ENCODE results near the gene COBLL1. TPM values are rescaled to one million over a fixed set of nuclear protein-coding genes. Genes with fewer than 3 reads are reported as not detected.

Gene COBLL1
- total and polyA plus RNA-seq, 2 of the 4 experiments (the other 2 are of a cell fraction): 0.79 to 1.1 TPM

DNA sequence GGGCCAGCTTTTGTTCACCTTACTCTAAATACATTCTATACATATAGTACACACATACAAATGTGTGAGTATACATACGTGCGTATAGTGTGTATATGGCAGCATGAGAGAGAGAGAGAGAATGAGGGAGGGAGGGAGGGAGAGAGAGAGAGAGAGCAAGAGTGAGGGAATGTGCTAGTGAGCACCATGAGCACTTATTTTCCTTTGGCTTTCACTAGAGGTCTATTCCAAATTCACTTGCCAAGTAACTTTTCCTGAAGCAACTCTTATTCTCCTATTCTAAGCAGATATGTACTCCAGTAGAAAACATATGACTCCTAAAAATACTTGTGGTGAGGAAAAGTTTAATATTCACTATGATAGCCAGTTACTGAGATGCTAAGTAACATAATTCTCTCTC lies 85.7 kb downstream of the COBLL1 start:
- Histone ChIP-seq H3K18ac (ENCODE audit: low read depth, low read length) (no peak overlapping the region), H2AFZ (replicated peaks; ENCODE audit: low read length, poor library complexity) (no peak overlapping the region), H3K9me3 (ENCODE audit: control insufficient read depth, insufficient read depth, low read length) (no peaks in the 10 kb centered on the region), H3K79me1 (ENCODE audit: low read depth in 1 of 2, low read length in 2 of 2) (no peaks in the 10 kb centered on the region), H3K27me3 (ENCODE audit: control insufficient read depth, insufficient read depth, low read length) (no peaks in the 10 kb centered on the region), H3K14ac (replicated peaks; ENCODE audit: low read depth, low read length) (no peak overlapping the region), H3K4me1 (ENCODE audit: control insufficient read depth, insufficient read depth, low read length) (no peaks in the 10 kb centered on the region), H4K8ac (ENCODE audit: low read depth in 2 of 2, low read length in 2 of 2) (no peak overlapping the region), H4K5ac (ENCODE audit: low read depth, low read length) (no peak overlapping the region), H3K23ac (ENCODE audit: low read depth, low read length) (no peak overlapping the region), H4K20me1 (ENCODE audit: insufficient read depth, low read length) (no peaks in the 10 kb centered on the region), H3K9ac (ENCODE audit: low read depth, low read length) (no peak overlapping the region), H3K4me3 (ENCODE audit: insufficient read depth, low read depth, low read length) (no peak overlapping the region), H2BK20ac (ENCODE audit: low read depth, low read length) (no peak overlapping the region), H2AK5ac (ENCODE audit: low read depth, low read length) (no peak overlapping the region), H2BK15ac (ENCODE audit: low read depth, low read length) (no peak overlapping the region), H3K4ac (ENCODE audit: low read depth, low read length) (no peak overlapping the region), H4K91ac (ENCODE audit: insufficient read depth, low read depth, low read length) (no peak overlapping the region), H3K9me1 (ENCODE audit: insufficient read depth, low read length) (no peaks in the 10 kb centered on the region), H3K27ac (ENCODE audit: insufficient read depth, low read length) (no peak overlapping the region), H3K56ac (ENCODE audit: extremely low read depth, insufficient read depth, low read length) (no peak overlapping the region), H3K4me2 (ENCODE audit: low read depth, low read length) (no peak overlapping the region), H2AK9ac (replicated peaks; ENCODE audit: low read depth, low read length, poor library complexity) (no peak overlapping the region), H2BK5ac (ENCODE audit: low read depth, low read length, poor library complexity, severe bottlenecking) (no peak overlapping the region), H3K36me3 (ENCODE audit: control insufficient read depth, insufficient read depth, low read length) (no peaks in the 10 kb centered on the region), H2BK120ac (ENCODE audit: low read depth, low read length) (no peak overlapping the region)
- TF ChIP-seq, protein P1, sequence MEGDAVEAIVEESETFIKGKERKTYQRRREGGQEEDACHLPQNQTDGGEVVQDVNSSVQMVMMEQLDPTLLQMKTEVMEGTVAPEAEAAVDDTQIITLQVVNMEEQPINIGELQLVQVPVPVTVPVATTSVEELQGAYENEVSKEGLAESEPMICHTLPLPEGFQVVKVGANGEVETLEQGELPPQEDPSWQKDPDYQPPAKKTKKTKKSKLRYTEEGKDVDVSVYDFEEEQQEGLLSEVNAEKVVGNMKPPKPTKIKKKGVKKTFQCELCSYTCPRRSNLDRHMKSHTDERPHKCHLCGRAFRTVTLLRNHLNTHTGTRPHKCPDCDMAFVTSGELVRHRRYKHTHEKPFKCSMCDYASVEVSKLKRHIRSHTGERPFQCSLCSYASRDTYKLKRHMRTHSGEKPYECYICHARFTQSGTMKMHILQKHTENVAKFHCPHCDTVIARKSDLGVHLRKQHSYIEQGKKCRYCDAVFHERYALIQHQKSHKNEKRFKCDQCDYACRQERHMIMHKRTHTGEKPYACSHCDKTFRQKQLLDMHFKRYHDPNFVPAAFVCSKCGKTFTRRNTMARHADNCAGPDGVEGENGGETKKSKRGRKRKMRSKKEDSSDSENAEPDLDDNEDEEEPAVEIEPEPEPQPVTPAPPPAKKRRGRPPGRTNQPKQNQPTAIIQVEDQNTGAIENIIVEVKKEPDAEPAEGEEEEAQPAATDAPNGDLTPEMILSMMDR (conservative IDR thresholded peaks at IDR 0.05; ENCODE audit: low read depth, low read length): no peak
- TF ChIP-seq, protein P2, sequence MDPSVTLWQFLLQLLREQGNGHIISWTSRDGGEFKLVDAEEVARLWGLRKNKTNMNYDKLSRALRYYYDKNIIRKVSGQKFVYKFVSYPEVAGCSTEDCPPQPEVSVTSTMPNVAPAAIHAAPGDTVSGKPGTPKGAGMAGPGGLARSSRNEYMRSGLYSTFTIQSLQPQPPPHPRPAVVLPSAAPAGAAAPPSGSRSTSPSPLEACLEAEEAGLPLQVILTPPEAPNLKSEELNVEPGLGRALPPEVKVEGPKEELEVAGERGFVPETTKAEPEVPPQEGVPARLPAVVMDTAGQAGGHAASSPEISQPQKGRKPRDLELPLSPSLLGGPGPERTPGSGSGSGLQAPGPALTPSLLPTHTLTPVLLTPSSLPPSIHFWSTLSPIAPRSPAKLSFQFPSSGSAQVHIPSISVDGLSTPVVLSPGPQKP (IDR thresholded peaks at IDR 0.05; ENCODE audit: borderline replicate concordance, low read depth, low read length): no peak
- TF ChIP-seq MAFK (IDR thresholded peaks at IDR 0.05; ENCODE audit: low read depth, low read length): no peak
- no peak for TF ChIP-seq MXI1 (IDR thresholded peaks at IDR 0.05; ENCODE audit: borderline replicate concordance, low read depth, low read length)
- DNase-seq (no peak), ATAC-seq (ENCODE audit: low read depth) (no peak)
- dilution Hi-C loops (cut with HindIII; ENCODE audit: low sequenced_read_pairs, unreplicated experiment) (no loop called here), in situ Hi-C loops (cut with MboI; ENCODE audit: low sequenced_read_pairs) (no loop called here), intact Hi-C loops (cut with micrococcal nuclease) (no loop called here)
- ChIA-PET POLR2A (ENCODE audit: unreplicated experiment) (no interaction called here), CTCF (no interaction called here)
- no TSS peak for BruUV-seq (replicated peaks)
- no CpG with 5 or more reads among the region's 2 CpGs for WGBS, 2 experiments (ENCODE audit: extremely low coverage in 2 of 2, insufficient read length in 1 of 2)
